Lower leg skin (tissue), 3 donors: ENCODE results near the gene LONRF3.

ENCODE experiments used
- POLR2A ChIP-seq, 2 donors: fragments of 450-650 bp; IDR thresholded peaks; one replicate each; pipeline ENCODE4 v1.6.1; 2016 to 2017; ENCODE audit warnings: antibody characterized with exemption in 2 of 2, mild to moderate bottlenecking in 1 of 2, moderate library complexity in 1 of 2
- TF ChIP-seq, protein P1 (sequence below), 3 donors: fragments of 450-650 bp; IDR thresholded peaks; one replicate each; pipeline ENCODE4 v1.5.1; 2016; ENCODE audit warnings: antibody characterized with exemption in 3 of 3, mild to moderate bottlenecking in 3 of 3, moderate library complexity in 2 of 3

- TF ChIP-seq, protein P1, sequence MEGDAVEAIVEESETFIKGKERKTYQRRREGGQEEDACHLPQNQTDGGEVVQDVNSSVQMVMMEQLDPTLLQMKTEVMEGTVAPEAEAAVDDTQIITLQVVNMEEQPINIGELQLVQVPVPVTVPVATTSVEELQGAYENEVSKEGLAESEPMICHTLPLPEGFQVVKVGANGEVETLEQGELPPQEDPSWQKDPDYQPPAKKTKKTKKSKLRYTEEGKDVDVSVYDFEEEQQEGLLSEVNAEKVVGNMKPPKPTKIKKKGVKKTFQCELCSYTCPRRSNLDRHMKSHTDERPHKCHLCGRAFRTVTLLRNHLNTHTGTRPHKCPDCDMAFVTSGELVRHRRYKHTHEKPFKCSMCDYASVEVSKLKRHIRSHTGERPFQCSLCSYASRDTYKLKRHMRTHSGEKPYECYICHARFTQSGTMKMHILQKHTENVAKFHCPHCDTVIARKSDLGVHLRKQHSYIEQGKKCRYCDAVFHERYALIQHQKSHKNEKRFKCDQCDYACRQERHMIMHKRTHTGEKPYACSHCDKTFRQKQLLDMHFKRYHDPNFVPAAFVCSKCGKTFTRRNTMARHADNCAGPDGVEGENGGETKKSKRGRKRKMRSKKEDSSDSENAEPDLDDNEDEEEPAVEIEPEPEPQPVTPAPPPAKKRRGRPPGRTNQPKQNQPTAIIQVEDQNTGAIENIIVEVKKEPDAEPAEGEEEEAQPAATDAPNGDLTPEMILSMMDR (IDR thresholded peaks at IDR 0.05): no peak
- no peak for TF ChIP-seq POLR2A (IDR thresholded peaks at IDR 0.05)
Observed at GRCh38 chrX:119030990-119031389, 56.6 kb downstream of the LONRF3 start.
